Fibroblast of pulmonary artery (primary cell): Measurements from ENCODE around the gene SH3TC1.

Source experiments
- DNase-seq: peaks from one replicate; pipeline ENCODE4 v3.0.0-alpha.2; 2010; ENCODE audit warnings: low read depth
- H3K4me3 ChIP-seq: replicated peaks from 2 replicates; pipeline ENCODE4 v1.5.1; 2011; ENCODE audit warnings: low read depth, mild to moderate bottlenecking, control low read depth, low read length, moderate library complexity
- TF ChIP-seq, protein P1 (sequence below): IDR thresholded peaks from 2 replicates; pipeline ENCODE4 v1.5.1; 2011; ENCODE audit warnings: mild to moderate bottlenecking, control low read depth, low read length, inconsistent platforms; ENCODE audit errors: missing control alignments

Gene SH3TC1

DNA sequence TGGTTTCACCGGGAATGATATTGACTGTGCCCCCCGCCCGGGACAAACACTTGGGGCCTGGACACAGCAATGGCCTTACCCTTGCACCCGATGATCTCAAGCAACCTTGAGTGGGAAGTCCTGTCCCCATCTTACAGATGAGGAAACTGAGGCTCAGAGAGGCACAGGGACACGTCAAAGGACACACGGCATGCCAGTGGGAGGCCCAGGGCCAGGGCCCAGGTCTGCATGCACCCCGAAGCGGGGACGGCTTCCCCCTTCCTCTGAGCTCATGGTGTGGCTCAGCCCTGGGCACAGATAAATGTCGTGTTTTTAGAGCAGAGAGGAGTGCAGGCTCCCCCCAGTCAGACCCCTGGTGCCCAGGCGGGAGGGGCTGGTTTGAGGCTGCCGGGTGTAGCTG, 36.6 kb downstream of the SH3TC1 start:
- no peak for DNase-seq
- TF ChIP-seq, protein P1, sequence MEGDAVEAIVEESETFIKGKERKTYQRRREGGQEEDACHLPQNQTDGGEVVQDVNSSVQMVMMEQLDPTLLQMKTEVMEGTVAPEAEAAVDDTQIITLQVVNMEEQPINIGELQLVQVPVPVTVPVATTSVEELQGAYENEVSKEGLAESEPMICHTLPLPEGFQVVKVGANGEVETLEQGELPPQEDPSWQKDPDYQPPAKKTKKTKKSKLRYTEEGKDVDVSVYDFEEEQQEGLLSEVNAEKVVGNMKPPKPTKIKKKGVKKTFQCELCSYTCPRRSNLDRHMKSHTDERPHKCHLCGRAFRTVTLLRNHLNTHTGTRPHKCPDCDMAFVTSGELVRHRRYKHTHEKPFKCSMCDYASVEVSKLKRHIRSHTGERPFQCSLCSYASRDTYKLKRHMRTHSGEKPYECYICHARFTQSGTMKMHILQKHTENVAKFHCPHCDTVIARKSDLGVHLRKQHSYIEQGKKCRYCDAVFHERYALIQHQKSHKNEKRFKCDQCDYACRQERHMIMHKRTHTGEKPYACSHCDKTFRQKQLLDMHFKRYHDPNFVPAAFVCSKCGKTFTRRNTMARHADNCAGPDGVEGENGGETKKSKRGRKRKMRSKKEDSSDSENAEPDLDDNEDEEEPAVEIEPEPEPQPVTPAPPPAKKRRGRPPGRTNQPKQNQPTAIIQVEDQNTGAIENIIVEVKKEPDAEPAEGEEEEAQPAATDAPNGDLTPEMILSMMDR, result no peak
- H3K4me3 ChIP-seq, result no peak overlapping the region

DNA sequence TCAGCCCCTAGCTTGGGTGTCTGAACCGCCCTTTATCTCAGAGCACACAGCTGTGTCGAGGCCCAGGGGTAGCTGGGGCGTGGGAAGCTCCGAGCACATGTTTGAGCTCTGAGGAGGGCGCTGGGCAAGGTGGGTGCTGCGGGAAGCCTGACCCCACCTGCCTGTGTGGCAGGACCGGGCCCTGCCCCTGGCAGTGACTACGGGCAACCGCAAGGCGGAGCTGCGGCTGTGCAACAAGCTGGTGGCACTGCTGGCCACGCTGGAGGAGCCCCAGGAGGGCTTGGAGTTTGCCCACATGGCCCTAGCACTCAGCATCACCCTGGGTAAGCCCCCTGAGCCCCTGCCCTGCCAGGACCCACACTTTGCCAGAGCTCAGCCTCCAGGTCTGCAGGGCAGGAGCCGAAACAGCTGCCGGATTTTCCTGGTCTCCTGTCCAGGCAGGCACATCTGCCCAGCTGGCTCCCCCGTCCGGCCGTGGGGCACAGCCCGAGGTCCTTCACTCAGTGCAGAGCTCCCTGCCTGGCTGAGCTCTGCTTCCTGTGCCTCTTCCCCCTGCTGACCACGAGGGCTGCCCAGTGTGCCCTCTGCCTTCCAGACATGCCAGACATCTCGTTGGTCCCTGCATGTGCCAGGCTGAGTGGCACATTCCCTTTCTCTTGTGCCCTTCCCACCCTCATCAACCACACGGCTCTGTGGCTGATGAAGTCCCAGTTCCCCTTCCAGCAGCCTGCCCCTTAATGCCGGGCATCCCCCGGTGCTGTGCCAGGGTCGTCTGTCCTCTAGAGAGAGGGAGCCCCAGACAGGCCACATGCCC, 37.2 kb downstream of the SH3TC1 start:
- DNase-seq, result no peak
- TF ChIP-seq, protein P1, result no peak
- H3K4me3 ChIP-seq, result no peak overlapping the region

DNA sequence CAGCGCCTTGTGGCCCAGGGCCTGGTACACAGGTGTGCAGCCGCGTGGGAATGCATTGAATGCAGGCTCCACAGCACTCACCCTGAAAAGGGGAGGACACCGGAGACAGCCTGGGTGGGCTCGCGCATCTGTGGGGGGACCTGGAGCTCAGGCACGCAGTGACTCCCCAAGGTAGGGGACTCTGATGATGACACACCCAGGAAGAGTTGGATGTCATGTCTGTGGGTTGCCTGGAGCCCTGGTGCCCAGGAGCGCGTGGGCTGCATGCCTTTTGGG, 37.8 kb downstream of the SH3TC1 start:
- TF ChIP-seq, protein P1, result no peak
- no peak overlapping the region for H3K4me3 ChIP-seq
- DNase-seq, result no peak

DNA sequence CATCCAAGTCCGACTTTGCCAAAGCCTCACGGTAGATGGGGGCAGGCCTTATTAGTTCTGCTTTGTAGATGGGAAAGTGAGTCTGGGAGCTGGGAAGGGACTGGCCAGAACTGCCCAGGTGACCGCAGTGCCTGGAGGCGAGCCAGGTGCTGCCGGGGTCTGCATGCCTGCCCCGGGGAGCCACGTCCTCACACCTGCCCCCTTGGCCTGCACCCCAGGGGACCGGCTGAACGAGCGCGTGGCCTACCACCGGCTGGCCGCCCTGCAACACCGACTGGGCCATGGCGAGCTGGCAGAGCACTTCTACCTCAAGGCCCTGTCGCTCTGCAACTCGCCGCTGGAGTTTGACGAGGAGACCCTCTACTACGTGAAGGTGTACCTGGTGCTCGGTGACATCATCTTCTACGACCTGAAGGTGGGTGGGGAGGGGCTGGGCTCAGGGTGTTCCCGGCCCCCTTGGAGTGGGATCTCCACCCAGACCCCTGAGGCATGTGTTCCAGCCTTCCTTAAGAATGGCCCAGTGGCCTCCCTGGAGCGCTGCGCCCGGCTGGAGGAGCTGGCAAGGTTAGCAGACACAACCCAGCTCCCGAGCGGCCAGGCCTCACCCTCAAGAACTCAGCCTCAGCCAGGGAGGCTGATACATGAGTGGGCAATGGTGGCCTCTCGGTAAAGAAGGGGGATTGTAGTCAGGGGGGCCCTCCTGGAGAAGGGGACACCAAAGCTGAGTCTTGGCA, 38.3 kb downstream of the SH3TC1 start:
- DNase-seq, result no peak
- H3K4me3 ChIP-seq, result no peak overlapping the region
- TF ChIP-seq, protein P1, result no peak

DNA sequence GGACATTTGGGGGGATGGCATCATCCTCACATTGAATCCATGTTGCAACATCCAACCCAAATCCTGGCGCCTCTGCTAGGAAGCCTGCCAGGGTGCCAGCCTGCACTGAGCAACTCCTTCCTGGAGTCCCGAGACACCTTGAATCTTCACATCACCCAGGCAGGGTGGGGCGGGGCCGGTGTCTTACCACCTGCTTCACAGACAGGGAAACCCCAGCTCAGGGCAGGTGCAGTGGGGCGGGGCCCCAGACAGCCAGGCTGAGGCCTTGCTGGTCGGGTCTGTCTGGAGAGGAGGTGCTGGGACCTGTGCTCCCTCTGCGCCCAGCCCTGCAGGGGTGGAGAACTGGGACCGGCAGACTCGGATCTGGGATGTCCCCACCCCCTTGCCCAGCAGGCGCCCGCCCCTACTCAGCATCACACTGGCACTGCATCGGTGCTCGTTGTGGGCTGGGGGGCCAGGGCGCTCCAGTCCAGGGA, 39.0 kb downstream of the SH3TC1 start:
- TF ChIP-seq, protein P1, result no peak
- H3K4me3 ChIP-seq, result no peak overlapping the region
- DNase-seq, result no peak

DNA sequence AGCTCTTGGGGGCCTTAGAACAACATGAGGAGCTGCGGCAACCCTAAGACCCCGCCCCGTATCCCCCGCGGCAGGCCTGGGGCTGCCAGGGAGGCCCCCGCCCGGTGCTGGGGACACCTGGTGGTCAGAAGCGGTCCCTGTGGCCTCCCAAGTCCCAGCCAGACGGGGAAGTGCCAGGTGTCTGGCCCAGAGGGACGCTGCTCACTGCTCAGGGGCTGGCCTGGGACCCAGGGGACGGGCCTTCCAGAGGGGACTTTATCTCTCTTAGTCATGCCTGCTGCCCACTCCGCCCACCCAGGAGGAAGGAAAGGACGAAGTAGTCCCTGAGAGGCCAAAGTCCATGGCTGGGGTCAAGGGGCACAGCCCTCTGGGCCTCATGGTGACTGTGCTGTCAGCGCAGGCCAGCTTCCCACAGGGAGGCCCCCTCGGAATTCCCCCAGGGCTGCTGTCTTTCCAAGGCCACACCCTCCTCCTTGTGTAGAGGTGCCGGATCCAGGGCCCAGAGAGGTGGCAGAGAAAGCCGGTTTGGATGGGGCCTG, 39.5 kb downstream of the SH3TC1 start:
- TF ChIP-seq, protein P1, result peak; percentile 42
- no peak overlapping the region for H3K4me3 ChIP-seq
- no peak for DNase-seq
